HEK293 (cell line): ENCODE data around the gene ADD2.

Experiments used
- CTCF ChIA-PET: fragments of 350-600 bp; formaldehyde crosslinking; extraction: SDS; loops from one replicate; lab custom pipeline; 2021; ENCODE audit warnings: antibody characterized with exemption; lab: Yijun Ruan, JAX
- POLR2A ChIA-PET: fragments of 300-600 bp; formaldehyde crosslinking; extraction: SDS; loops from one replicate; lab custom pipeline; 2020; ENCODE audit warnings: antibody characterized with exemption, inconsistent platforms; lab: Yijun Ruan, JAX
- H3K27ac ChIP-seq: fragments of 200-500 bp; sonication (Bioruptor generic); 2 replicates; pipeline ENCODE4 v1.5.1; 2014; ENCODE audit warnings: low read depth, low read length, control low read depth, inconsistent platforms; ENCODE audit errors: extremely low read depth
- H3K36me3 ChIP-seq, 2 experiments: fragments of 200-500 bp in 1 of 2; sonication (Bioruptor generic) in 1 of 2; 1 replicate in 1 of 2; 2 replicates in 1 of 2; pipeline ENCODE4 v1.5.1; 2014 to 2017; ENCODE audit warnings: inconsistent platforms in 2 of 2, low read length in 2 of 2; ENCODE audit not compliant: control insufficient read depth in 2 of 2, insufficient read depth in 1 of 2
- H3K4me1 ChIP-seq: fragments of 200-500 bp; sonication (Bioruptor generic); 2 replicates; pipeline ENCODE4 v1.5.1; 2014; ENCODE audit warnings: mild to moderate bottlenecking, low read length, inconsistent platforms; ENCODE audit not compliant: control insufficient read depth, insufficient read depth
- H3K4me3 ChIP-seq: 2 replicates; pipeline ENCODE4 v1.5.1; 2011; ENCODE audit warnings: low read depth, mild to moderate bottlenecking, control low read depth, low read length, moderate library complexity
- H3K9me3 ChIP-seq: fragments of 200-500 bp; sonication (Bioruptor generic); 2 replicates; pipeline ENCODE4 v1.5.1; 2014; ENCODE audit warnings: low read depth, low read length, inconsistent platforms; ENCODE audit not compliant: control insufficient read depth, insufficient read depth
- GFI1B ChIP-seq: fragments of 450-650 bp; formaldehyde crosslinking; IDR thresholded peaks from 2 replicates; pipeline ENCODE4 v1.5.1; 2016; ENCODE audit warnings: missing biosample characterization, missing genetic modification characterization
- KLF10 ChIP-seq: fragments of 450-650 bp; IDR thresholded peaks from 2 replicates; pipeline ENCODE4 v1.5.1; 2018; ENCODE audit warnings: missing biosample characterization, mild to moderate bottlenecking, missing genetic modification characterization
- KLF16 ChIP-seq: fragments of 450-650 bp; formaldehyde crosslinking; IDR thresholded peaks from 2 replicates; pipeline ENCODE4 v1.5.1; 2017; ENCODE audit warnings: missing biosample characterization, missing genetic modification characterization
- PRDM1 ChIP-seq: fragments of 450-650 bp; formaldehyde crosslinking; IDR thresholded peaks from 2 replicates; pipeline ENCODE4; 2016; ENCODE audit warnings: missing biosample characterization, missing genetic modification characterization
- SCRT1 ChIP-seq: fragments of 450-650 bp; formaldehyde crosslinking; IDR thresholded peaks from 2 replicates; pipeline ENCODE4 v1.5.1; 2016; ENCODE audit warnings: missing biosample characterization, missing genetic modification characterization, borderline replicate concordance
- ZBTB21 ChIP-seq: fragments of 450-650 bp; formaldehyde crosslinking; IDR thresholded peaks from 2 replicates; pipeline ENCODE4 v1.5.1; 2017; ENCODE audit warnings: missing biosample characterization, missing genetic modification characterization
- ZIC2 ChIP-seq: fragments of 450-650 bp; formaldehyde crosslinking; IDR thresholded peaks from 2 replicates; pipeline ENCODE4 v1.5.1; 2016; ENCODE audit warnings: missing biosample characterization, missing genetic modification characterization
- ZNF354C ChIP-seq: fragments of 450-650 bp; formaldehyde crosslinking; IDR thresholded peaks from 2 replicates; pipeline ENCODE4 v1.5.1; 2016; ENCODE audit warnings: missing biosample characterization, missing genetic modification characterization, low read depth, borderline replicate concordance
- ZNF391 ChIP-seq: fragments of 450-650 bp; formaldehyde crosslinking; IDR thresholded peaks from 2 replicates; pipeline ENCODE4 v1.5.1; 2016; ENCODE audit warnings: low read depth, missing biosample characterization, missing genetic modification characterization, borderline replicate concordance
- ZNF404 ChIP-seq: fragments of 450-650 bp; formaldehyde crosslinking; IDR thresholded peaks from 2 replicates; pipeline ENCODE4 v1.5.1; 2017; ENCODE audit warnings: missing biosample characterization, missing genetic modification characterization
- ZNF501 ChIP-seq: fragments of 450-650 bp; formaldehyde crosslinking; IDR thresholded peaks from 2 replicates; pipeline ENCODE4 v1.5.1; 2016; ENCODE audit warnings: missing biosample characterization, missing genetic modification characterization
- ZNF549 ChIP-seq: fragments of 450-650 bp; IDR thresholded peaks from 2 replicates; pipeline ENCODE4 v1.5.1; 2018; ENCODE audit warnings: missing biosample characterization, missing genetic modification characterization, mild to moderate bottlenecking, inconsistent platforms, moderate library complexity
- ZNF561 ChIP-seq: fragments of 450-650 bp; IDR thresholded peaks from 2 replicates; pipeline ENCODE4 v1.5.1; 2018; ENCODE audit warnings: missing biosample characterization, missing genetic modification characterization, borderline replicate concordance
- ZNF571 ChIP-seq: fragments of 450-650 bp; formaldehyde crosslinking; IDR thresholded peaks from 2 replicates; pipeline ENCODE4 v1.5.0; 2017; ENCODE audit warnings: missing biosample characterization, missing genetic modification characterization
- ZNF626 ChIP-seq: fragments of 450-650 bp; sonication (Bioruptor Pico); formaldehyde crosslinking; IDR thresholded peaks from 2 replicates; pipeline ENCODE4 v1.5.1; 2018; ENCODE audit warnings: missing biosample characterization, missing genetic modification characterization, inconsistent platforms
- ZNF660 ChIP-seq: fragments of 450-650 bp; IDR thresholded peaks from 2 replicates; pipeline ENCODE4 v1.5.1; 2018; ENCODE audit warnings: missing biosample characterization, mild to moderate bottlenecking, missing genetic modification characterization
- ZNF664 ChIP-seq: fragments of 450-650 bp; formaldehyde crosslinking; IDR thresholded peaks from 2 replicates; pipeline ENCODE4 v1.5.1; 2016; ENCODE audit warnings: missing biosample characterization, missing genetic modification characterization
- ZXDB ChIP-seq: fragments of 450-650 bp; formaldehyde crosslinking; IDR thresholded peaks from 2 replicates; pipeline ENCODE4 v1.5.1; 2016; ENCODE audit warnings: missing biosample characterization, missing genetic modification characterization
- TF ChIP-seq, protein P1 (sequence below): fragments of 450-650 bp; formaldehyde crosslinking; IDR thresholded peaks from 2 replicates; pipeline ENCODE4 v1.5.1; 2016; ENCODE audit warnings: missing biosample characterization, missing genetic modification characterization
- TF ChIP-seq, protein P2 (sequence below): fragments of 450-650 bp; formaldehyde crosslinking; IDR thresholded peaks from 2 replicates; pipeline ENCODE4 v1.5.1; 2016; ENCODE audit warnings: missing biosample characterization, missing genetic modification characterization
- TF ChIP-seq, protein P3 (sequence below): fragments of 450-650 bp; formaldehyde crosslinking; IDR thresholded peaks from 2 replicates; pipeline ENCODE4 v1.5.1; 2016; ENCODE audit warnings: missing biosample characterization, missing genetic modification characterization
- TF ChIP-seq, protein P4 (sequence below): fragments of 450-650 bp; formaldehyde crosslinking; IDR thresholded peaks from 2 replicates; pipeline ENCODE4 v1.5.1; 2016; ENCODE audit warnings: missing biosample characterization, missing genetic modification characterization
- TF ChIP-seq, protein P5 (sequence below): fragments of 450-650 bp; formaldehyde crosslinking; IDR thresholded peaks from 2 replicates; pipeline ENCODE4 v1.5.1; 2017; ENCODE audit warnings: missing biosample characterization, missing genetic modification characterization
- TF ChIP-seq, protein P6 (sequence below): sonication (generic); formaldehyde crosslinking; IDR thresholded peaks from 2 replicates; pipeline ENCODE4 v1.8.1; 2022; ENCODE audit warnings: mild to moderate bottlenecking, moderate library complexity, missing genetic modification reagents

Gene ADD2

DNA sequence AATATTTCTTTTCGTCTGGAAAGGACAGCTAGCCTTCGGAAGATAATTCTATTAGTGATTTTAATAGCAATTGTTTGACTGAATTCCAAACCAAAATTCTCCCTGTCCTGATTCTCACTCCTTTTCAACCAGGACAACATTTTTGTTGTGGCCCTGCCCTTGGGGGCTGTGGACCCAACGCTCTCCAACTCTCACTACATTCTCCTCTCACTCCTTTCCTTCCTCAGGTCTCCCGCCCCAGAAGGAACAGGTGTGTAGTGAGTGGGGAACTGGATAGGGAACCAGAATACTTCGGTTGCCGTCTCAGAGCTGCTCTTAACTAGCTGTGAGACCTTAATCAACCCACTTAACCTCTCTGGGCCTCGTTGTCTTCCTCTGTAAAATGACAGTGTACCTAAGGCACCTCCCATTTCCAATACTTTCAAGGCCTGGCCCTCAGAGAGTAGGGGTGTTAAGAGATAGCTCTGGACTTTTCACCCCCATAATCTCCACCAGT is 638 bp upstream of the ADD2 start:
- no peaks in the 10 kb centered on the region for H3K9me3 ChIP-seq
- no peak overlapping the region for H3K27ac ChIP-seq
- H3K4me1 ChIP-seq: peaks cover 5% of the 10 kb centered on the region; the same call in 1 of the 2 replicates
- no peak overlapping the region for H3K4me3 ChIP-seq
- H3K36me3 ChIP-seq: no peaks in the 10 kb centered on the region
- POLR2A ChIA-PET: interaction anchor here (0.6 to 1.6 kb wide), 10 partner anchors 14 to 511 kb away, joined by 3 to 8 read pairs (median 4); partner anchors contain the start of genes MPHOSPH10, PCYOX1 and SNRPG
- TF ChIP-seq ZXDB (tag by site-specific recombination) (no peak), PRDM1 (tag by site-specific recombination) (peak; percentile 77; the same call in 1 of the 2 replicates), ZBTB21 (tag by site-specific recombination) (no peak), ZNF549 (tag by site-specific recombination) (no peak)
- TF ChIP-seq, protein P1, sequence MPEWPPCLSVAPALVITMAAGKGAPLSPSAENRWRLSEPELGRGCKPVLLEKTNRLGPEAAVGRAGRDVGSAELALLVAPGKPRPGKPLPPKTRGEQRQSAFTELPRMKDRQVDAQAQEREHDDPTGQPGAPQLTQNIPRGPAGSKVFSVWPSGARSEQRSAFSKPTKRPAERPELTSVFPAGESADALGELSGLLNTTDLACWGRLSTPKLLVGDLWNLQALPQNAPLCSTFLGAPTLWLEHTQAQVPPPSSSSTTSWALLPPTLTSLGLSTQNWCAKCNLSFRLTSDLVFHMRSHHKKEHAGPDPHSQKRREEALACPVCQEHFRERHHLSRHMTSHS (tag by site-specific recombination): no peak
- CTCF ChIA-PET: interaction anchor here (0.6 to 3.2 kb wide), 23 partner anchors 10 to 466 kb away, joined by 3 to 35 read pairs (median 5); no protein-coding TSS in a partner anchor

DNA sequence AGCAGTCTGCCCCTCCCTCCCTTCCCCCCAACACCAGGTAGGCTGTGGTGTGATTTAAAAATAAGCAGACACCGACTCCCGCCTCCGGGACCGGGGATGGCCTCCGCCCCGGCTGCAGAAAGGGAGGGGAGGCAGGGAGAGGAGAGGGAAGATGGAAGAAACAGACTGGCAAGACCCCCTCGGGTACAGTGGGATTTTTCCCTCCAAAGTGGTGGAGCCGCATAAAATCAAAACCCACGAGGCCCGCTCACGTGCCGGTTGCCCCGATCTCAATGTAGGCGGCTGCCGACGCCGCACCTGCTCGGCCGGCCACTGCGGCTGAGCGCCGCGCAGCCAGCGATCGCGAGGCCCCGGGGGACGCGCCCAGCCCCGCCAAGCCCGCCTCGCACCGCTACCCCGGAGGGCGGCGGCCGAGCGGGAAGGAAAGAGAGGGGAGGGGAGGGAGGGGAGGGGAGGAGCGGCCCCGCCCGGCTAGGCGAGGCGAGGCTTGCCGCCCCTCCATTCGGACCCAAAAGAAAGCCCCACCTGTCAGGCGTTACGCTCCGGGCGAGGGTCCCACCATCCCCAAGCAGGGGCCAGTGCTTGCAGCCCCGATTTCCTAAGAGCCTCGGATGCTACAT is 811 bp downstream of the ADD2 start:
- Histone ChIP-seq H3K9me3 (no peaks in the 10 kb centered on the region), H3K36me3 (no peaks in the 10 kb centered on the region), H3K4me1 (peaks cover 5% of the 10 kb centered on the region; the same call in 1 of the 2 replicates), H3K4me3 (peak overlapping the region; percentile 65), H3K27ac (peak overlapping the region; percentile 70; the same call in 1 of the 2 replicates)
- ChIA-PET CTCF (interaction anchor here (0.6 to 3.2 kb wide), 17 partner anchors 12 to 568 kb away, joined by 3 to 35 read pairs (median 5); no protein-coding TSS in a partner anchor), POLR2A (interaction anchor here (0.6 to 1.6 kb wide), 4 partner anchors 12 to 526 kb away, joined by 3 to 6 read pairs (median 5); partner anchors contain the start of gene SNRPG)
- no peak for TF ChIP-seq ZNF660
- TF ChIP-seq, protein P2, sequence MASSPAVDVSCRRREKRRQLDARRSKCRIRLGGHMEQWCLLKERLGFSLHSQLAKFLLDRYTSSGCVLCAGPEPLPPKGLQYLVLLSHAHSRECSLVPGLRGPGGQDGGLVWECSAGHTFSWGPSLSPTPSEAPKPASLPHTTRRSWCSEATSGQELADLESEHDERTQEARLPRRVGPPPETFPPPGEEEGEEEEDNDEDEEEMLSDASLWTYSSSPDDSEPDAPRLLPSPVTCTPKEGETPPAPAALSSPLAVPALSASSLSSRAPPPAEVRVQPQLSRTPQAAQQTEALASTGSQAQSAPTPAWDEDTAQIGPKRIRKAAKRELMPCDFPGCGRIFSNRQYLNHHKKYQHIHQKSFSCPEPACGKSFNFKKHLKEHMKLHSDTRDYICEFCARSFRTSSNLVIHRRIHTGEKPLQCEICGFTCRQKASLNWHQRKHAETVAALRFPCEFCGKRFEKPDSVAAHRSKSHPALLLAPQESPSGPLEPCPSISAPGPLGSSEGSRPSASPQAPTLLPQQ (tag by site-specific recombination): no peak
- TF ChIP-seq ZNF571 (tag by site-specific recombination): no peak
- TF ChIP-seq, protein P3, sequence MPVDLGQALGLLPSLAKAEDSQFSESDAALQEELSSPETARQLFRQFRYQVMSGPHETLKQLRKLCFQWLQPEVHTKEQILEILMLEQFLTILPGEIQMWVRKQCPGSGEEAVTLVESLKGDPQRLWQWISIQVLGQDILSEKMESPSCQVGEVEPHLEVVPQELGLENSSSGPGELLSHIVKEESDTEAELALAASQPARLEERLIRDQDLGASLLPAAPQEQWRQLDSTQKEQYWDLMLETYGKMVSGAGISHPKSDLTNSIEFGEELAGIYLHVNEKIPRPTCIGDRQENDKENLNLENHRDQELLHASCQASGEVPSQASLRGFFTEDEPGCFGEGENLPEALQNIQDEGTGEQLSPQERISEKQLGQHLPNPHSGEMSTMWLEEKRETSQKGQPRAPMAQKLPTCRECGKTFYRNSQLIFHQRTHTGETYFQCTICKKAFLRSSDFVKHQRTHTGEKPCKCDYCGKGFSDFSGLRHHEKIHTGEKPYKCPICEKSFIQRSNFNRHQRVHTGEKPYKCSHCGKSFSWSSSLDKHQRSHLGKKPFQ: peak; percentile 36; the same call in 1 of the 2 replicates
- TF ChIP-seq ZNF354C (tag by site-specific recombination): no peak
- TF ChIP-seq, protein P4, sequence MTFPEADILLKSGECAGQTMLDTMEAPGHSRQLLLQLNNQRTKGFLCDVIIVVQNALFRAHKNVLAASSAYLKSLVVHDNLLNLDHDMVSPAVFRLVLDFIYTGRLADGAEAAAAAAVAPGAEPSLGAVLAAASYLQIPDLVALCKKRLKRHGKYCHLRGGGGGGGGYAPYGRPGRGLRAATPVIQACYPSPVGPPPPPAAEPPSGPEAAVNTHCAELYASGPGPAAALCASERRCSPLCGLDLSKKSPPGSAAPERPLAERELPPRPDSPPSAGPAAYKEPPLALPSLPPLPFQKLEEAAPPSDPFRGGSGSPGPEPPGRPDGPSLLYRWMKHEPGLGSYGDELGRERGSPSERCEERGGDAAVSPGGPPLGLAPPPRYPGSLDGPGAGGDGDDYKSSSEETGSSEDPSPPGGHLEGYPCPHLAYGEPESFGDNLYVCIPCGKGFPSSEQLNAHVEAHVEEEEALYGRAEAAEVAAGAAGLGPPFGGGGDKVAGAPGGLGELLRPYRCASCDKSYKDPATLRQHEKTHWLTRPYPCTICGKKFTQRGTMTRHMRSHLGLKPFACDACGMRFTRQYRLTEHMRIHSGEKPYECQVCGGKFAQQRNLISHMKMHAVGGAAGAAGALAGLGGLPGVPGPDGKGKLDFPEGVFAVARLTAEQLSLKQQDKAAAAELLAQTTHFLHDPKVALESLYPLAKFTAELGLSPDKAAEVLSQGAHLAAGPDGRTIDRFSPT (tag by site-specific recombination): no peak
- no peak for TF ChIP-seq ZIC2
- peak; percentile 38; the same call in 1 of the 2 replicates for TF ChIP-seq ZNF561 (tag by site-specific recombination)
- no peak; the same call in 1 of the 2 replicates for TF ChIP-seq KLF10 (tag by site-specific recombination)
- TF ChIP-seq GFI1B (tag by site-specific recombination): no peak
- no peak for TF ChIP-seq ZNF626
- TF ChIP-seq KLF16: peak; percentile 84
- TF ChIP-seq ZNF664 (tag by site-specific recombination): no peak
- TF ChIP-seq, protein P5, sequence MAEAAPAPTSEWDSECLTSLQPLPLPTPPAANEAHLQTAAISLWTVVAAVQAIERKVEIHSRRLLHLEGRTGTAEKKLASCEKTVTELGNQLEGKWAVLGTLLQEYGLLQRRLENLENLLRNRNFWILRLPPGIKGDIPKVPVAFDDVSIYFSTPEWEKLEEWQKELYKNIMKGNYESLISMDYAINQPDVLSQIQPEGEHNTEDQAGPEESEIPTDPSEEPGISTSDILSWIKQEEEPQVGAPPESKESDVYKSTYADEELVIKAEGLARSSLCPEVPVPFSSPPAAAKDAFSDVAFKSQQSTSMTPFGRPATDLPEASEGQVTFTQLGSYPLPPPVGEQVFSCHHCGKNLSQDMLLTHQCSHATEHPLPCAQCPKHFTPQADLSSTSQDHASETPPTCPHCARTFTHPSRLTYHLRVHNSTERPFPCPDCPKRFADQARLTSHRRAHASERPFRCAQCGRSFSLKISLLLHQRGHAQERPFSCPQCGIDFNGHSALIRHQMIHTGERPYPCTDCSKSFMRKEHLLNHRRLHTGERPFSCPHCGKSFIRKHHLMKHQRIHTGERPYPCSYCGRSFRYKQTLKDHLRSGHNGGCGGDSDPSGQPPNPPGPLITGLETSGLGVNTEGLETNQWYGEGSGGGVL (tag by site-specific recombination): peak; percentile 65; the same call in 1 of the 2 replicates
- TF ChIP-seq ZXDB (tag by site-specific recombination): no peak; the same call in 1 of the 2 replicates
- TF ChIP-seq, protein P6, sequence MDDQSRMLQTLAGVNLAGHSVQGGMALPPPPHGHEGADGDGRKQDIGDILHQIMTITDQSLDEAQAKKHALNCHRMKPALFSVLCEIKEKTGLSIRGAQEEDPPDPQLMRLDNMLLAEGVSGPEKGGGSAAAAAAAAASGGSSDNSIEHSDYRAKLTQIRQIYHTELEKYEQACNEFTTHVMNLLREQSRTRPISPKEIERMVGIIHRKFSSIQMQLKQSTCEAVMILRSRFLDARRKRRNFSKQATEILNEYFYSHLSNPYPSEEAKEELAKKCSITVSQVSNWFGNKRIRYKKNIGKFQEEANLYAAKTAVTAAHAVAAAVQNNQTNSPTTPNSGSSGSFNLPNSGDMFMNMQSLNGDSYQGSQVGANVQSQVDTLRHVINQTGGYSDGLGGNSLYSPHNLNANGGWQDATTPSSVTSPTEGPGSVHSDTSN (CRISPR knock-in tag): no peak
- no peak for TF ChIP-seq ZNF501 (tag by site-specific recombination)
- no peak for TF ChIP-seq SCRT1
- no peak for TF ChIP-seq ZNF391 (tag by site-specific recombination)
- no peak for TF ChIP-seq ZNF404 (tag by site-specific recombination)
